Liver (tissue), 9 donors: ENCODE measurements around the gene GULP1. TPM values are rescaled to one million over a fixed set of nuclear protein-coding genes. Genes with fewer than 3 reads are reported as not detected.

Experiments used
- DNase-seq: peaks from one replicate; pipeline ENCODE4 v3.0.0-alpha.2; 2017; ENCODE audit warnings: low spot score
- H3K27ac ChIP-seq, 2 donors: one replicate each; pipeline ENCODE4 v1.7.0; 2013; ENCODE audit warnings: inconsistent platforms in 2 of 2, low read length in 2 of 2, control low read depth in 1 of 2, low read depth in 1 of 2, mild to moderate bottlenecking in 1 of 2
- H3K27me3 ChIP-seq, 4 donors: one replicate each; pipeline versions ENCODE4 v1.6.1 to v1.7.0; 2013; ENCODE audit warnings: low read length in 3 of 4, inconsistent platforms in 1 of 4, mild to moderate bottlenecking in 1 of 4, moderate library complexity in 1 of 4; ENCODE audit not compliant: control insufficient read depth in 4 of 4, insufficient read depth in 4 of 4
- H3K36me3 ChIP-seq, 4 donors: one replicate each; pipeline versions ENCODE4 v1.6.1 to v1.7.0; 2013; ENCODE audit warnings: low read length in 3 of 4, mild to moderate bottlenecking in 3 of 4, low read depth in 1 of 4, moderate library complexity in 1 of 4; ENCODE audit not compliant: control insufficient read depth in 4 of 4, insufficient read depth in 3 of 4
- H3K4me1 ChIP-seq, 4 donors: one replicate each; pipeline versions ENCODE4 v1.6.1 to v1.7.0; 2013; ENCODE audit warnings: low read length in 3 of 4, mild to moderate bottlenecking in 3 of 4, moderate library complexity in 1 of 4; ENCODE audit not compliant: control insufficient read depth in 4 of 4, insufficient read depth in 4 of 4
- H3K4me3 ChIP-seq, 3 donors: one replicate each; pipeline versions ENCODE4 v1.6.1 to v1.7.0; 2013; ENCODE audit warnings: low read length in 3 of 3, control low read depth in 1 of 3, low read depth in 1 of 3, mild to moderate bottlenecking in 1 of 3
- H3K9ac ChIP-seq, 2 donors: one replicate each; pipeline ENCODE4 v1.7.0; 2013; ENCODE audit warnings: low read length in 2 of 2, mild to moderate bottlenecking in 2 of 2, moderate library complexity in 2 of 2, control low read depth in 1 of 2, low read depth in 1 of 2
- H3K9me3 ChIP-seq, 4 donors: one replicate each; pipeline versions ENCODE4 v1.6.1 to v1.7.0; 2013; ENCODE audit warnings: low read length in 3 of 4; ENCODE audit not compliant: control insufficient read depth in 4 of 4
- EGR1 ChIP-seq, 2 donors: IDR thresholded peaks; 2 replicates each; pipeline ENCODE4 v1.6.1; 2016 to 2018; ENCODE audit warnings: antibody characterized with exemption in 2 of 2, low read depth in 2 of 2
- FOXA1 ChIP-seq: IDR thresholded peaks from 2 replicates; pipeline ENCODE4 v1.6.1; 2016; ENCODE audit warnings: antibody characterized with exemption
- FOXA2 ChIP-seq: IDR thresholded peaks from 2 replicates; pipeline ENCODE4 v1.6.1; 2016; ENCODE audit warnings: antibody characterized with exemption
- GABPA ChIP-seq, 2 donors: IDR thresholded peaks in 1 of 2; conservative IDR thresholded peaks in 1 of 2; 2 replicates each; pipeline ENCODE4 v1.6.1; 2016; ENCODE audit warnings: antibody characterized with exemption in 2 of 2, mild to moderate bottlenecking in 1 of 2, moderate library complexity in 1 of 2
- HNF4A ChIP-seq, 2 donors: conservative IDR thresholded peaks; 2 replicates each; pipeline ENCODE4 v1.6.1; 2016; ENCODE audit warnings: antibody characterized with exemption in 2 of 2, mild to moderate bottlenecking in 2 of 2
- HNF4G ChIP-seq: IDR thresholded peaks from 2 replicates; pipeline ENCODE4 v1.6.1; 2016; ENCODE audit warnings: antibody characterized with exemption
- JUND ChIP-seq, 2 donors: IDR thresholded peaks; 2 replicates each; pipeline ENCODE4 v1.6.1; 2016; ENCODE audit warnings: antibody characterized with exemption in 2 of 2
- NR2F2 ChIP-seq: IDR thresholded peaks from 2 replicates; pipeline ENCODE4 v1.6.1; 2016; ENCODE audit warnings: antibody characterized with exemption
- RAD21 ChIP-seq, 2 donors: IDR thresholded peaks; 2 replicates each; pipeline ENCODE4 v1.6.1; 2016; ENCODE audit warnings: antibody characterized with exemption in 2 of 2, mild to moderate bottlenecking in 2 of 2
- RXRA ChIP-seq, 2 donors: IDR thresholded peaks; 2 replicates each; pipeline ENCODE4 v1.6.1; 2017 to 2018; ENCODE audit warnings: antibody characterized with exemption in 2 of 2, mild to moderate bottlenecking in 1 of 2
- SP1 ChIP-seq: IDR thresholded peaks from 2 replicates; pipeline ENCODE4 v1.6.1; 2018; ENCODE audit warnings: antibody characterized with exemption, mild to moderate bottlenecking
- TAF1 ChIP-seq: conservative IDR thresholded peaks from 2 replicates; pipeline ENCODE4 v1.6.1; 2016; ENCODE audit warnings: antibody characterized with exemption, mild to moderate bottlenecking
- YY1 ChIP-seq: IDR thresholded peaks from 2 replicates; pipeline ENCODE4 v1.6.1; 2016; ENCODE audit warnings: antibody characterized with exemption, mild to moderate bottlenecking
- WGBS: extraction: QIAGEN DNeasy Blood & Tissue Kit; methylation state at CpG from one replicate; pipeline ENCODE4 v1.1.7; 2013; 5-methylcytosine and 5-hydroxymethylcytosine counted together
- polyA plus RNA-seq, 2 donors: library from polyadenylated mRNA; stranded (reverse) in 1 of 2; unstranded in 1 of 2; fragments of 200-250 nt in 1 of 2; fragments of >200 nt in 1 of 2; fragmentation: Nextera tagmentation in 1 of 2; extraction: Ambion mirVana in 1 of 2; gene quantifications; one replicate each; pipeline versions ENCODE4 v1.2.1 to v1.2.3, GENCODE V29; 2013 to 2015
- total RNA-seq, 2 donors: library from RNA; depleted of rRNA; stranded (reverse); fragments of >200 nt; gene quantifications; one replicate each; pipeline ENCODE4 v1.2.3, GENCODE V29; 2014
- TF ChIP-seq, protein P1 (sequence below): fragments of 150-350 bp; IDR thresholded peaks from 2 replicates; pipeline ENCODE4 v1.5.1; 2017; ENCODE audit warnings: improper control_type of control experiment, low read depth, low read length; ENCODE audit not compliant: missing input control
- TF ChIP-seq, protein P2 (sequence below): IDR thresholded peaks from 2 replicates; pipeline ENCODE4 v1.6.1; 2016; ENCODE audit warnings: antibody characterized with exemption
- TF ChIP-seq, protein P3 (sequence below): IDR thresholded peaks from 2 replicates; pipeline ENCODE4 v1.6.1; 2016; ENCODE audit warnings: antibody characterized with exemption
- TF ChIP-seq, protein P4 (sequence below): IDR thresholded peaks from 2 replicates; pipeline ENCODE4 v1.6.1; 2016; ENCODE audit warnings: antibody characterized with exemption
- TF ChIP-seq, protein P5 (sequence below): IDR thresholded peaks from 2 replicates; pipeline ENCODE4 v1.6.1; 2016; ENCODE audit warnings: antibody characterized with exemption, mild to moderate bottlenecking
- donor health status: healthy.
- donor health status: healthy.
- donor health status: healthy.
- donor health status: healthy.
- donor health status: healthy.

The GULP1 gene
- total and polyA plus RNA-seq, 4 donors: 0.53 to 6.9 (median 0.89) TPM

DNA sequence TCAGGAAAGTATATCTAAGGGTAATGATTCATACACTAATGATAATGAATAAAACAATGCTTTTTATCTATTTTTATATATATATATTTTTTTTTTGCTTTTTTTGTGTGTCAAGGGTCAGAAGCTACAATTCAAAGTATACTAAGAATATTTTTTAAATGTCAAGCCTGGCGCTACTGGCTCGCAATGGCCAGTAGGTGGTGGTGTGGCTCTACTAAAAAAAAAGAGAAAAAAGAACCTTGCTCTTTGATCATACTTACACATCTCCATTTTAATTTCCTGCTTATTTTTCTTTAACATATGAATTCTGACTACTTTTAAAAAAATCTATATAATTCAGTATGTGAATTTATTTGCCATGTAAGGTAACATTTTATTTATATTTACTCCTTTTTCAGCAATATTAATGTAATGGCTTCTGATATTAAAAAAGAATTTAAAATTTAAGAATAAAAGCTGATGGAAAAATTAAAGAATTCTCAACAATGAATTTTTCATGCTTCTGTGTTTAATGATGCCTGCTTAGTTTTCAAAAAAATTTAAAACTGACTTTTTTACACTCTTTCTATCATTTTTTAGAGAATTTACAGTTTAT lies 232.9 kb downstream of the GULP1 start:
- Histone ChIP-seq H3K9ac (no peak overlapping the region), H3K9me3 (no peaks in the 10 kb centered on the region), H3K27me3 (no peaks in the 10 kb centered on the region), H3K4me3 (no peak overlapping the region), H3K36me3 (no peaks in the 10 kb centered on the region), H3K27ac (no peak overlapping the region), H3K4me1 (no peaks in the 10 kb centered on the region)
- DNase-seq: no peak
- WGBS: 5% methylated on average over 2 of the region's 2 CpGs
- TF ChIP-seq RAD21 (IDR thresholded peaks at IDR 0.05) (peak; percentile 78 to 80), HNF4A (conservative IDR thresholded peaks at IDR 0.05) (peak; percentile 38 to 58), RXRA (IDR thresholded peaks at IDR 0.05) (peak in 1 of 2 donors; percentile 21), NR2F2 (no peak)
- TF ChIP-seq, protein P1, sequence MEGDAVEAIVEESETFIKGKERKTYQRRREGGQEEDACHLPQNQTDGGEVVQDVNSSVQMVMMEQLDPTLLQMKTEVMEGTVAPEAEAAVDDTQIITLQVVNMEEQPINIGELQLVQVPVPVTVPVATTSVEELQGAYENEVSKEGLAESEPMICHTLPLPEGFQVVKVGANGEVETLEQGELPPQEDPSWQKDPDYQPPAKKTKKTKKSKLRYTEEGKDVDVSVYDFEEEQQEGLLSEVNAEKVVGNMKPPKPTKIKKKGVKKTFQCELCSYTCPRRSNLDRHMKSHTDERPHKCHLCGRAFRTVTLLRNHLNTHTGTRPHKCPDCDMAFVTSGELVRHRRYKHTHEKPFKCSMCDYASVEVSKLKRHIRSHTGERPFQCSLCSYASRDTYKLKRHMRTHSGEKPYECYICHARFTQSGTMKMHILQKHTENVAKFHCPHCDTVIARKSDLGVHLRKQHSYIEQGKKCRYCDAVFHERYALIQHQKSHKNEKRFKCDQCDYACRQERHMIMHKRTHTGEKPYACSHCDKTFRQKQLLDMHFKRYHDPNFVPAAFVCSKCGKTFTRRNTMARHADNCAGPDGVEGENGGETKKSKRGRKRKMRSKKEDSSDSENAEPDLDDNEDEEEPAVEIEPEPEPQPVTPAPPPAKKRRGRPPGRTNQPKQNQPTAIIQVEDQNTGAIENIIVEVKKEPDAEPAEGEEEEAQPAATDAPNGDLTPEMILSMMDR: peak; percentile 80
- TF ChIP-seq, protein P2, sequence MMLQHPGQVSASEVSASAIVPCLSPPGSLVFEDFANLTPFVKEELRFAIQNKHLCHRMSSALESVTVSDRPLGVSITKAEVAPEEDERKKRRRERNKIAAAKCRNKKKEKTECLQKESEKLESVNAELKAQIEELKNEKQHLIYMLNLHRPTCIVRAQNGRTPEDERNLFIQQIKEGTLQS: no peak

DNA sequence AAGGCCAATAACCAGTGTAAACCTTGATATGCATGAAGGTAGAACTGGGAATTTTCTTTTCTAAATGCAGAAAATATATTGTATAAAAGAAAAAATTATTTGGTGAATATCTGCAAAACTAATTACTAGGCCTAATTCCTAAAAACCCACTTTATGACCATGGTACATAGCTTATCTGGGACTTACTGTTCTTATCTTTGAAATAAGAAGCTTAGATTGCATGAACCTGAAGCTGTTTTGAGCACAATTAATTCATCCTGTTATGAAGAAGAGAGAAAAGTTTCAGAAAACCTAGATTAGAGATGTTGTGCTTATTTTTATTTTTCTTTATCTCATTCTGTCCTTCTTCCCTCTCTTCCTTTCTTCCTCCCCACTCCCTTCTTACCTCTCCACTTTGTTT lies 235.0 kb downstream of the GULP1 start:
- H3K9me3 ChIP-seq: no peaks in the 10 kb centered on the region
- H3K36me3 ChIP-seq: no peaks in the 10 kb centered on the region
- no peaks in the 10 kb centered on the region for H3K4me1 ChIP-seq
- H3K9ac ChIP-seq: no peak overlapping the region
- no peak overlapping the region for H3K4me3 ChIP-seq
- H3K27ac ChIP-seq: no peak overlapping the region
- no peak for TF ChIP-seq RXRA (IDR thresholded peaks at IDR 0.05)
- TF ChIP-seq, protein P3, sequence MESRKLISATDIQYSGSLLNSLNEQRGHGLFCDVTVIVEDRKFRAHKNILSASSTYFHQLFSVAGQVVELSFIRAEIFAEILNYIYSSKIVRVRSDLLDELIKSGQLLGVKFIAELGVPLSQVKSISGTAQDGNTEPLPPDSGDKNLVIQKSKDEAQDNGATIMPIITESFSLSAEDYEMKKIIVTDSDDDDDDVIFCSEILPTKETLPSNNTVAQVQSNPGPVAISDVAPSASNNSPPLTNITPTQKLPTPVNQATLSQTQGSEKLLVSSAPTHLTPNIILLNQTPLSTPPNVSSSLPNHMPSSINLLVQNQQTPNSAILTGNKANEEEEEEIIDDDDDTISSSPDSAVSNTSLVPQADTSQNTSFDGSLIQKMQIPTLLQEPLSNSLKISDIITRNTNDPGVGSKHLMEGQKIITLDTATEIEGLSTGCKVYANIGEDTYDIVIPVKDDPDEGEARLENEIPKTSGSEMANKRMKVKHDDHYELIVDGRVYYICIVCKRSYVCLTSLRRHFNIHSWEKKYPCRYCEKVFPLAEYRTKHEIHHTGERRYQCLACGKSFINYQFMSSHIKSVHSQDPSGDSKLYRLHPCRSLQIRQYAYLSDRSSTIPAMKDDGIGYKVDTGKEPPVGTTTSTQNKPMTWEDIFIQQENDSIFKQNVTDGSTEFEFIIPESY: no peak
- TF ChIP-seq, protein P4, sequence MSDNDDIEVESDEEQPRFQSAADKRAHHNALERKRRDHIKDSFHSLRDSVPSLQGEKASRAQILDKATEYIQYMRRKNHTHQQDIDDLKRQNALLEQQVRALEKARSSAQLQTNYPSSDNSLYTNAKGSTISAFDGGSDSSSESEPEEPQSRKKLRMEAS: no peak
- TF ChIP-seq, protein P5, sequence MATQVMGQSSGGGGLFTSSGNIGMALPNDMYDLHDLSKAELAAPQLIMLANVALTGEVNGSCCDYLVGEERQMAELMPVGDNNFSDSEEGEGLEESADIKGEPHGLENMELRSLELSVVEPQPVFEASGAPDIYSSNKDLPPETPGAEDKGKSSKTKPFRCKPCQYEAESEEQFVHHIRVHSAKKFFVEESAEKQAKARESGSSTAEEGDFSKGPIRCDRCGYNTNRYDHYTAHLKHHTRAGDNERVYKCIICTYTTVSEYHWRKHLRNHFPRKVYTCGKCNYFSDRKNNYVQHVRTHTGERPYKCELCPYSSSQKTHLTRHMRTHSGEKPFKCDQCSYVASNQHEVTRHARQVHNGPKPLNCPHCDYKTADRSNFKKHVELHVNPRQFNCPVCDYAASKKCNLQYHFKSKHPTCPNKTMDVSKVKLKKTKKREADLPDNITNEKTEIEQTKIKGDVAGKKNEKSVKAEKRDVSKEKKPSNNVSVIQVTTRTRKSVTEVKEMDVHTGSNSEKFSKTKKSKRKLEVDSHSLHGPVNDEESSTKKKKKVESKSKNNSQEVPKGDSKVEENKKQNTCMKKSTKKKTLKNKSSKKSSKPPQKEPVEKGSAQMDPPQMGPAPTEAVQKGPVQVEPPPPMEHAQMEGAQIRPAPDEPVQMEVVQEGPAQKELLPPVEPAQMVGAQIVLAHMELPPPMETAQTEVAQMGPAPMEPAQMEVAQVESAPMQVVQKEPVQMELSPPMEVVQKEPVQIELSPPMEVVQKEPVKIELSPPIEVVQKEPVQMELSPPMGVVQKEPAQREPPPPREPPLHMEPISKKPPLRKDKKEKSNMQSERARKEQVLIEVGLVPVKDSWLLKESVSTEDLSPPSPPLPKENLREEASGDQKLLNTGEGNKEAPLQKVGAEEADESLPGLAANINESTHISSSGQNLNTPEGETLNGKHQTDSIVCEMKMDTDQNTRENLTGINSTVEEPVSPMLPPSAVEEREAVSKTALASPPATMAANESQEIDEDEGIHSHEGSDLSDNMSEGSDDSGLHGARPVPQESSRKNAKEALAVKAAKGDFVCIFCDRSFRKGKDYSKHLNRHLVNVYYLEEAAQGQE: no peak
- no peak for TF ChIP-seq FOXA2
- TF ChIP-seq, protein P2: no peak
- no peak for TF ChIP-seq HNF4A (conservative IDR thresholded peaks at IDR 0.05)
- TF ChIP-seq GABPA (IDR thresholded peaks at IDR 0.05 in 1 of 2, conservative IDR thresholded peaks at IDR 0.05 in 1 of 2): no peak
- TF ChIP-seq RAD21 (IDR thresholded peaks at IDR 0.05): no peak
- TF ChIP-seq TAF1: no peak
- TF ChIP-seq JUND (IDR thresholded peaks at IDR 0.05): no peak
- TF ChIP-seq NR2F2: no peak
- no peak for TF ChIP-seq SP1
- no peak for TF ChIP-seq YY1
- no peak for TF ChIP-seq HNF4G
- no peak for TF ChIP-seq FOXA1
- TF ChIP-seq, protein P1: no peak
- no peak for TF ChIP-seq EGR1 (IDR thresholded peaks at IDR 0.05; ENCODE audit: low read depth in 2 of 2)
- DNase-seq: no peak
- H3K27me3 ChIP-seq: no peaks in the 10 kb centered on the region
